Hepatocyte (in vitro differentiated cells): ENCODE measurements around the gene KBTBD6. TPM values are rescaled to one million over a fixed set of nuclear protein-coding genes. Genes with fewer than 3 reads are reported as not detected.

ENCODE experiments used
- DNase-seq: peaks from one replicate; pipeline ENCODE4 v3.0.0-alpha.2; 2016; ENCODE audit warnings: low spot score
- H2AFZ ChIP-seq: fragments of 200-600 bp; sonication (generic); 2 replicates; pipeline ENCODE4 v1.6.0; 2016; ENCODE audit warnings: antibody characterized with exemption, mild to moderate bottlenecking
- H3K27ac ChIP-seq: fragments of 200-600 bp; sonication (generic); 2 replicates; pipeline ENCODE4 v1.5.1; 2016; ENCODE audit warnings: mild to moderate bottlenecking
- H3K27me3 ChIP-seq: fragments of 200-600 bp; sonication (generic); 2 replicates; pipeline ENCODE4 v1.6.1; 2016
- H3K36me3 ChIP-seq: fragments of 200-600 bp; sonication (generic); replicated peaks from 2 replicates; pipeline ENCODE4 v1.5.1; 2016; ENCODE audit warnings: low read depth; ENCODE audit not compliant: insufficient read depth
- H3K4me1 ChIP-seq: fragments of 200-600 bp; sonication (generic); 2 replicates; pipeline ENCODE4 v1.5.1; 2016; ENCODE audit warnings: mild to moderate bottlenecking, moderate library complexity; ENCODE audit not compliant: insufficient read depth
- H3K4me2 ChIP-seq: fragments of 200-600 bp; sonication (generic); 2 replicates; pipeline ENCODE4 v1.6.0; 2016
- H3K4me3 ChIP-seq: fragments of 200-600 bp; sonication (generic); 2 replicates; pipeline ENCODE4 v1.5.1; 2016; ENCODE audit warnings: mild to moderate bottlenecking
- H3K79me2 ChIP-seq: fragments of 200-600 bp; sonication (generic); 2 replicates; pipeline ENCODE4 v1.6.0; 2017; ENCODE audit warnings: mild to moderate bottlenecking
- H3K9me2 ChIP-seq: fragments of 200-600 bp; sonication (generic); replicated peaks from 2 replicates; pipeline ENCODE4 v1.6.0; 2017; ENCODE audit warnings: mild to moderate bottlenecking; ENCODE audit not compliant: insufficient read depth
- H3K9me3 ChIP-seq: fragments of 200-600 bp; sonication (generic); 2 replicates; pipeline ENCODE4 v1.5.1; 2016; ENCODE audit warnings: low read depth, mild to moderate bottlenecking
- H4K20me1 ChIP-seq: fragments of 200-600 bp; sonication (generic); 2 replicates; pipeline ENCODE4 v1.6.0; 2016; ENCODE audit warnings: mild to moderate bottlenecking; ENCODE audit not compliant: insufficient read depth, poor library complexity, severe bottlenecking
- CTCF ChIP-seq: fragments of 200-600 bp; sonication (generic); IDR thresholded peaks from 2 replicates; pipeline ENCODE4 v1.5.1; 2016; ENCODE audit warnings: antibody characterized with exemption, mild to moderate bottlenecking; ENCODE audit not compliant: poor library complexity
- EZH2 ChIP-seq: fragments of 200-600 bp; sonication (generic); IDR thresholded peaks from 2 replicates; pipeline ENCODE4 v1.6.1; 2016; ENCODE audit warnings: antibody characterized with exemption, mild to moderate bottlenecking, borderline replicate concordance
- EZH2phosphoT487 ChIP-seq: fragments of 200-600 bp; sonication (generic); IDR thresholded peaks from one replicate; pipeline ENCODE4 v1.6.1; 2018; ENCODE audit warnings: antibody characterized with exemption, mild to moderate bottlenecking, low read depth, moderate library complexity; ENCODE audit not compliant: unreplicated experiment, severe bottlenecking
- WGBS: methylation state at CpG from one replicate; pipeline ENCODE4 v1.1.6; 2016; ENCODE audit warnings: low lambda C conversion rate; ENCODE audit errors: missing lambda C conversion rate; 5-methylcytosine and 5-hydroxymethylcytosine counted together
- polyA plus RNA-seq: library from polyadenylated mRNA; unstranded; fragments of >200 nt; fragmentation: Nextera tagmentation; extraction: Ambion mirVana; gene quantifications from 2 replicates; pipeline ENCODE4 v1.2.1, GENCODE V29; 2016
- total RNA-seq: library from RNA; depleted of rRNA; stranded (reverse); fragments of >200 nt; gene quantifications from 2 replicates; pipeline ENCODE4 v1.2.3, GENCODE V29; 2014

The KBTBD6 gene
- total and polyA plus RNA-seq, 2 experiments from 2014 or later = 3.5 to 8.7 TPM

- Histone ChIP-seq H3K36me3 (no peaks in the 10 kb centered on the region), H2AFZ (no peak overlapping the region), H3K27ac (no peak overlapping the region), H3K4me1 (no peaks in the 10 kb centered on the region), H3K9me3 (no peaks in the 10 kb centered on the region), H3K79me2 (no peaks in the 10 kb centered on the region), H3K4me3 (no peak overlapping the region), H4K20me1 (no peaks in the 10 kb centered on the region), H3K4me2 (no peak overlapping the region), H3K9me2 (no peaks in the 10 kb centered on the region), H3K27me3 (no peaks in the 10 kb centered on the region)
- TF ChIP-seq EZH2 = no peak
- TF ChIP-seq EZH2phosphoT487 = no peak
- no peak for TF ChIP-seq CTCF
- no peak for DNase-seq
These were observed 26.6 kb upstream of the KBTBD6 start for GRCh38 chr13:41159174-41159573.

GRCh38 chr13:41157048-41157717, 24.6 kb upstream of the KBTBD6 start:
- no peaks in the 10 kb centered on the region for H3K9me3 ChIP-seq
- H3K4me3 ChIP-seq = no peak overlapping the region
- H3K79me2 ChIP-seq = no peaks in the 10 kb centered on the region
- H4K20me1 ChIP-seq = no peaks in the 10 kb centered on the region
- no peaks in the 10 kb centered on the region for H3K36me3 ChIP-seq
- H3K4me1 ChIP-seq = no peaks in the 10 kb centered on the region
- H2AFZ ChIP-seq = no peak overlapping the region
- no peak overlapping the region for H3K4me2 ChIP-seq
- no peaks in the 10 kb centered on the region for H3K27me3 ChIP-seq
- H3K27ac ChIP-seq = no peak overlapping the region
- no peaks in the 10 kb centered on the region for H3K9me2 ChIP-seq
- DNase-seq = no peak
- no peak for TF ChIP-seq EZH2
- no peak for TF ChIP-seq EZH2phosphoT487
- TF ChIP-seq CTCF = no peak
- 92% methylated on average over 4 of the region's 4 CpGs for WGBS

- Histone ChIP-seq H3K27ac (no peak overlapping the region), H3K9me3 (no peaks in the 10 kb centered on the region), H3K27me3 (no peaks in the 10 kb centered on the region), H2AFZ (no peak overlapping the region), H3K9me2 (no peaks in the 10 kb centered on the region), H4K20me1 (no peaks in the 10 kb centered on the region), H3K79me2 (no peaks in the 10 kb centered on the region), H3K4me2 (no peak overlapping the region), H3K4me3 (no peak overlapping the region), H3K36me3 (no peaks in the 10 kb centered on the region), H3K4me1 (no peaks in the 10 kb centered on the region)
- TF ChIP-seq EZH2phosphoT487 (no peak), CTCF (no peak), EZH2 (no peak)
- no peak for DNase-seq
- WGBS = 57% methylated on average over 2 of the region's 2 CpGs
These were observed 24.0 kb upstream of the KBTBD6 start for GRCh38 chr13:41156620-41157019.

GRCh38 chr13:41154042-41154441, 21.4 kb upstream of the KBTBD6 start:
- Histone ChIP-seq H3K9me2 (no peaks in the 10 kb centered on the region), H3K27me3 (no peaks in the 10 kb centered on the region), H3K79me2 (no peaks in the 10 kb centered on the region), H3K4me1 (no peaks in the 10 kb centered on the region), H3K27ac (no peak overlapping the region), H4K20me1 (no peaks in the 10 kb centered on the region), H3K36me3 (no peaks in the 10 kb centered on the region), H3K9me3 (peaks cover 5% of the 10 kb centered on the region), H3K4me3 (no peak overlapping the region), H2AFZ (no peak overlapping the region), H3K4me2 (no peak overlapping the region)
- no peak for TF ChIP-seq EZH2
- no peak for TF ChIP-seq EZH2phosphoT487
- no peak for TF ChIP-seq CTCF
- no peak for DNase-seq
